SJCRH30 (cell line): ENCODE measurements around the gene PDCL3. TPM values are rescaled to one million over a fixed set of nuclear protein-coding genes. Genes with fewer than 3 reads are reported as not detected.

ENCODE experiments used
- DNase-seq, 2 experiments: peaks; one replicate each; pipeline ENCODE4 v3.0.0-alpha.2; 2015 to 2020
- H3K27ac ChIP-seq: fragments of 250-450 bp; sonication (Bioruptor Pico); 2 replicates; pipeline ENCODE4 v1.5.1; 2020; ENCODE audit warnings: mild to moderate bottlenecking, moderate library complexity
- H3K27me3 ChIP-seq: fragments of 250-450 bp; sonication (Bioruptor Pico); 2 replicates; pipeline ENCODE4 v1.5.1; 2020; ENCODE audit warnings: mild to moderate bottlenecking, moderate library complexity
- H3K36me3 ChIP-seq: fragments of 250-450 bp; sonication (Bioruptor Pico); 2 replicates; pipeline ENCODE4 v1.5.1; 2020; ENCODE audit warnings: mild to moderate bottlenecking, moderate library complexity
- H3K4me1 ChIP-seq: fragments of 250-450 bp; sonication (Bioruptor Pico); 2 replicates; pipeline ENCODE4 v1.5.1; 2020; ENCODE audit warnings: mild to moderate bottlenecking, moderate library complexity
- H3K4me3 ChIP-seq: fragments of 250-450 bp; sonication (Bioruptor Pico); 2 replicates; pipeline ENCODE4 v1.5.1; 2020; ENCODE audit warnings: mild to moderate bottlenecking, moderate library complexity
- H3K9me3 ChIP-seq: fragments of 250-450 bp; sonication (Bioruptor Pico); replicated peaks from 2 replicates; pipeline ENCODE4 v1.5.1; 2020; ENCODE audit warnings: mild to moderate bottlenecking, moderate library complexity
- total RNA-seq: library from RNA; depleted of rRNA; stranded (reverse); fragments of >200 nt; shearing (Covaris generic); gene quantifications from 2 replicates; pipeline ENCODE4 v1.2.3, GENCODE V29; 2014

Gene PDCL3
- total RNA-seq, 1 experiment from 2014 or later = 22.4 TPM

DNA sequence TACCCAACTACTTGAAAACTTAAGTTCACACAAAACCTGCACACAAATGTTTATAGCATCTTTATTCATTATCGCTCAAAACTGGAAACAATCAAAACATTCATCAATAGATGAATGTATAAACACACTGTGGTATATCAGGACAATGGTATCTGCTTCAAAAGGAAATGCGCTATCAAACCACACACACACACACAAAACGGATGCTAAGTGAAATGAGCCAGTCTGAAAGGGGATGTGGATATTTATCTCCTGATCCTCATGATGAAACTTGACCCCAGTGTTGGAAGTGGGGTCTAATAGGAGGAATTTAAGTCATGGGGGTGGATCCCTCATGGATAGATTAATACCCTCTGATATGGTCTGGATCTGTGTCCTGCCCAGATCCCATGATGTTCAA, 22.0 kb downstream of the PDCL3 start:
- Histone ChIP-seq H3K9me3 (no peaks in the 10 kb centered on the region), H3K4me1 (0 out of 2 replicates have a peak, but pooled peaks cover 3% of the 10 kb centered on the region), H3K36me3 (no peaks in the 10 kb centered on the region), H3K4me3 (no peak overlapping the region), H3K27ac (no peak overlapping the region), H3K27me3 (no peaks in the 10 kb centered on the region)
- no peak for DNase-seq

DNA sequence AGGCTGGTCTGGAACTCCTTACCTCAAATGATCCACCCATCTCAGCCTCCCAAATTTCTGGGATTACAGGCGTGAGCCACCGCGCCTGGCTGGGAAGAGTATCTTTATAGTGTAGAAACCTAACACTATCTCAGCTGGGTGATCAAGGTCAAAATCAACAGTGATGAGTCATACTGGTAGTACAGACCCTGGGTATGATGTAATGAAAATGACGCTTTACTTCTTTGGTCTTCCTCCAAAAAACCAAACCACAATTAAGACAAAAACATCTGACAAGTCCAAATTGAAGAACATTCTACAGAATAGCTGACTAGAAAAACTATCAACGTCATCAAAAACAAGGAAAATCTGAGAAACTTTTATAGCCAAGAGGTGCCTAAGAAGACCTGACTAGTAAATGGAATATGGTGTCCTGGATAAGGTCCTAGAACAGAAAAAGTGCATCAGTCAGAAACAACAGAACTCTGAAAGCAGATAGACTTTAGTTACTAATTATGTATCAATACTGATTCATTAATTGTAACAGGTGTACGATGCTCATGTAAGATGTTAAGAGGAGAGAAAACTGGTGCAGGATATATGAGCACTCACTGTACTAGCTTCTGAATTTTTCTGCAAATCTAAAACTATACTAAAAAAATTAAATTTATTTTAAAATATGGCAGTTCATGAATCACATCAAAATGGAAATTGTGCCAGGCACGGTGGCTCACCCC, 25.4 kb downstream of the PDCL3 start:
- Histone ChIP-seq H3K27ac (no peak overlapping the region), H3K27me3 (no peaks in the 10 kb centered on the region), H3K4me1 (0 out of 2 replicates have a peak, but pooled peaks cover 3% of the 10 kb centered on the region), H3K9me3 (no peaks in the 10 kb centered on the region), H3K4me3 (no peak overlapping the region), H3K36me3 (no peaks in the 10 kb centered on the region)
- peak in 1 of 2 experiments; percentile 10 for DNase-seq

DNA sequence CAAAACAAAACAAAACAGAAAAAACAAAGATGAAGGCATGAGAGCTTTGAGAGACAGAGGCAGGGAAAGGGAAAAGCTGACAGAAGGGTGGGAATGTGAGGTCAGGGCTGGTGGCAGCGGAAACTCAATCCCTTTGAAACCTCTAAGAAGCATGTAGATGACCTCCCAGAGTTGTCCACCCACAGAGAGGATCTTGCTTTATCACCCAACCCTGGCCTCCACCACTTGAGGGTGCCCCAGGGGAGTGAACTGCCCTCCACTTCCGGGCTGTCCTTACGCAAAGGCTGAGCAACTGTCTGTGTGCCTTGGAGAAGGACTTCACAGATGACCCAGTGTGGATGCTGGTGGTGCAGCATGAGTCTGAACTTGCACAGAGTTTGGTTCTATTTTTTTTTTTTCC, 26.7 kb downstream of the PDCL3 start:
- no peaks in the 10 kb centered on the region for H3K36me3 ChIP-seq
- H3K4me1 ChIP-seq = 0 out of 2 replicates have a peak, but pooled peaks cover 3% of the 10 kb centered on the region
- no peak overlapping the region for H3K4me3 ChIP-seq
- H3K9me3 ChIP-seq = no peaks in the 10 kb centered on the region
- DNase-seq = peak; percentile 9 to 18
- H3K27me3 ChIP-seq = no peaks in the 10 kb centered on the region
- no peak overlapping the region for H3K27ac ChIP-seq

DNA sequence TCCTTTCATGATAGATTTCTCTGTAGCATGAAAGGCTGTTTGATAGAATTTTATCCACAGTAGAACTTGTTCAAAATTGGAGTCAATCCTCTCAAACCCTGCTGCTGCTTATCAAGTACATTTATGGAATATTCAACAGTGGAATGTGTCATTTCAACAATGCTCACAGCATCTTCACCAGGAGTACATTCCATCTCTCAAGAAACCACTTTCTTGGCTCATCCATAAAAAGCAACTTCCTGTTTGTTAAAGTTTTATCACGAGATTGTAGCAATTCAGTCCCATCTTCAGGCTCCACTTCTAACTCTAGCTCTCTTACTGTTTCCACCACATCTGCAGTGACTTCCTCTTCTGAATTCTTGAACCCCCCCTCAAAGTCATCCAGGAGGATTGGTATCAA, 29.4 kb downstream of the PDCL3 start:
- no peaks in the 10 kb centered on the region for H3K36me3 ChIP-seq
- no peak for DNase-seq
- H3K4me3 ChIP-seq = no peak overlapping the region
- H3K4me1 ChIP-seq = 0 out of 2 replicates have a peak, but pooled peaks cover 3% of the 10 kb centered on the region
- H3K27ac ChIP-seq = no peak overlapping the region
- no peaks in the 10 kb centered on the region for H3K27me3 ChIP-seq
- H3K9me3 ChIP-seq = no peaks in the 10 kb centered on the region

- H3K9me3 ChIP-seq = no peaks in the 10 kb centered on the region
- H3K27ac ChIP-seq = no peak overlapping the region
- no peak for DNase-seq
- H3K27me3 ChIP-seq = no peaks in the 10 kb centered on the region
- H3K4me1 ChIP-seq = no peaks in the 10 kb centered on the region
- no peak overlapping the region for H3K4me3 ChIP-seq
- H3K36me3 ChIP-seq = no peaks in the 10 kb centered on the region
Observed at GRCh38 chr2:100596465-100596864, 33.7 kb downstream of the PDCL3 start.

DNA sequence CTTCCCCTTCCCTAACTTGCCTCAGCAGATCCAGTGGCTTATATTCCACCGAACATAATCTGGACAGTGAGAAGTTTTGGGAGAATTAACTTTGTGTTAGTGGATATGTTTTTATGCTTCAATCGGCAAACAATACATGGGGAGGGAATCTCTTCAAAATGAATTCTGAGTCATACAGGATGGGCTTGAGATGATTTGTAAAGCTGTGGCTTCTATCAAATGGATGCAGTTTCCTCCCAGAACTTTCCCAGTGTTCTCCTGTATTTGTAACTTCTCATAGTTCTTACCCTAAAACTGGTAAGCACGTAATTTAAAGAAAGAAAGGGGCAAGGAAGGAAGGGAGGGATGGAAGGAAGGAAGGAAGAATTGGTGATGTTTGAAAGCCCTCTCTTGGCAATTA, 36.8 kb downstream of the PDCL3 start:
- Histone ChIP-seq H3K36me3 (no peaks in the 10 kb centered on the region), H3K9me3 (no peaks in the 10 kb centered on the region), H3K4me1 (no peaks in the 10 kb centered on the region), H3K27me3 (no peaks in the 10 kb centered on the region; the same call in 1 of the 2 replicates), H3K27ac (no peak overlapping the region), H3K4me3 (no peak overlapping the region)
- DNase-seq = no peak

GRCh38 chr2:100601661-100602060, 38.9 kb downstream of the PDCL3 start:
- no peak for DNase-seq

DNA sequence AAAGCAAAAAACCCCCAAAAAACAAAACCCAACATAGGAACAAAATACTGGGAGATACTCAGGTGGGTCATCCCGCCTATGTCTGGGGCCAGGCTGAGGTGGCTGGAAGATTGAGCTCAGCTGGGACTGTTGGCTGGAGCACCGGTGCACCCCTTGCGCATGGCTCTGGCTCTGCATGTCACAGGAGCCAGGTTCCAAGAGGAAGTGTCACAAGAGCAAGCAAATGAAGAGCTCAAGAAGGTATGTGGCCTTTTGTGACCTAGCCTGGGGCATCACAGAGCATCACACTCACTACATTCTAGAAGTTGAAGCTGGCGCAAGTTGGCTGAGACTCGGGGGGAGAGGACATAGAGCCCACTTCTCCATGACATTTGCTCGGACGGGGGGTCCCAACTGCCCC, 40.6 kb downstream of the PDCL3 start:
- H3K27me3 ChIP-seq = no peaks in the 10 kb centered on the region; the same call in 1 of the 2 replicates
- no peak for DNase-seq
- no peak overlapping the region for H3K27ac ChIP-seq
- H3K4me1 ChIP-seq = no peaks in the 10 kb centered on the region
- no peaks in the 10 kb centered on the region for H3K9me3 ChIP-seq
- no peaks in the 10 kb centered on the region for H3K36me3 ChIP-seq
- no peak overlapping the region for H3K4me3 ChIP-seq

More at GRCh38 chr2:100601661-100602060, 38.9 kb downstream of the PDCL3 start:
- Histone ChIP-seq H3K4me1 (no peaks in the 10 kb centered on the region), H3K36me3 (no peaks in the 10 kb centered on the region), H3K9me3 (no peaks in the 10 kb centered on the region), H3K27ac (no peak overlapping the region), H3K4me3 (no peak overlapping the region), H3K27me3 (no peaks in the 10 kb centered on the region; the same call in 1 of the 2 replicates)

- Histone ChIP-seq H3K27me3 (no peaks in the 10 kb centered on the region; the same call in 1 of the 2 replicates), H3K27ac (no peak overlapping the region), H3K9me3 (no peaks in the 10 kb centered on the region), H3K4me3 (no peak overlapping the region), H3K4me1 (no peaks in the 10 kb centered on the region), H3K36me3 (no peaks in the 10 kb centered on the region)
- DNase-seq = no peak
Observed at GRCh38 chr2:100603948-100604633, 41.3 kb downstream of the PDCL3 start.

DNA sequence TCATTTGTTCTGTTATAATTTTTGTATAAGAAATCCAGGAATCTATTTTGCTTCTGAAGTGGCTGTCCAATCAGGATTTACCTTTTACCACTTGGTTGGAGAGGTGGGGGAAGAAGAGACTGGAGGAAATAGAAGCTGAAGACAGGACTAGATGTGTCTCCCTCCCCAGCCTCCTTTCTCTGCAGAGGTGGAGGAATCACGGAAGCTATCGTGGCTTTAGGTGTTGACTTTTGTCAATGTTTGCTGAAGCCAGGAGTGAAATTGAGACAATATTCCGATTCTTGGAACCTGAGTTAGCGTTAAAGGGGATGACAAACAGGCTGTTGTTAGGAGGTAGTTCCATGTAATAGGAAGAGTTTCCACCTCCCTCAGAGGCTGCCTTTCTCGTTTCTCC, 43.5 kb downstream of the PDCL3 start:
- Histone ChIP-seq H3K27me3 (peaks cover 7% of the 10 kb centered on the region; the same call in 1 of the 2 replicates), H3K4me1 (no peaks in the 10 kb centered on the region), H3K27ac (no peak overlapping the region), H3K36me3 (no peaks in the 10 kb centered on the region), H3K9me3 (no peaks in the 10 kb centered on the region), H3K4me3 (no peak overlapping the region)
- DNase-seq = no peak

GRCh38 chr2:100606726-100607343, 44.0 kb downstream of the PDCL3 start:
- no peak overlapping the region for H3K4me3 ChIP-seq
- peaks cover 12% of the 10 kb centered on the region; the same call in 1 of the 2 replicates for H3K27me3 ChIP-seq
- no peak overlapping the region for H3K27ac ChIP-seq
- DNase-seq = peak in 1 of 2 experiments; percentile 50
- no peaks in the 10 kb centered on the region for H3K4me1 ChIP-seq
- no peaks in the 10 kb centered on the region for H3K9me3 ChIP-seq
- H3K36me3 ChIP-seq = no peaks in the 10 kb centered on the region

DNA sequence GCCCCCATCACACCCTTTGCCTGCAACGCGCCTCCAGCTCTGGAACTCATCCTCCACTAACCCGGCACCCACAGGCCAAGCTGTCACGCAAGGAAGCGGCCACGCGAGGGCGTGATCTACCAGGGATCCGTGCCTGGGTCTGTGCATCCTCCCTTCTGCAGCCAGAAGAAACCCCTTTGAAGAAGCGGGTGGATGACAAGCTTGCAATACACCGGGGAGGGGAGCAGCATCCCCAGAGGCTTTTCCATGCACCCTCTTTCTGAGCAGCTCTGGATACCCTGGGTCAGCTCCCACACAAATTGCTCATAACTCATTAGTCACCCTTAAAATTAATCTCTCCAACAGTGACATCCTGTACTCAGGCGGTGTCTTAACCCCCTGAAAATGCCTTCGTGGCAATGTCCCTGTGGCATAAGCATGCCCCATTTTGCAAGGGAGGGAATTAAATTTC, 47.6 kb downstream of the PDCL3 start:
- H3K27me3 ChIP-seq = peaks cover 17% of the 10 kb centered on the region
- H3K27ac ChIP-seq = no peak overlapping the region
- H3K4me3 ChIP-seq = no peak overlapping the region
- H3K4me1 ChIP-seq = no peaks in the 10 kb centered on the region
- DNase-seq = peak; percentile 41 to 69
- no peaks in the 10 kb centered on the region for H3K36me3 ChIP-seq
- H3K9me3 ChIP-seq = no peaks in the 10 kb centered on the region

DNA sequence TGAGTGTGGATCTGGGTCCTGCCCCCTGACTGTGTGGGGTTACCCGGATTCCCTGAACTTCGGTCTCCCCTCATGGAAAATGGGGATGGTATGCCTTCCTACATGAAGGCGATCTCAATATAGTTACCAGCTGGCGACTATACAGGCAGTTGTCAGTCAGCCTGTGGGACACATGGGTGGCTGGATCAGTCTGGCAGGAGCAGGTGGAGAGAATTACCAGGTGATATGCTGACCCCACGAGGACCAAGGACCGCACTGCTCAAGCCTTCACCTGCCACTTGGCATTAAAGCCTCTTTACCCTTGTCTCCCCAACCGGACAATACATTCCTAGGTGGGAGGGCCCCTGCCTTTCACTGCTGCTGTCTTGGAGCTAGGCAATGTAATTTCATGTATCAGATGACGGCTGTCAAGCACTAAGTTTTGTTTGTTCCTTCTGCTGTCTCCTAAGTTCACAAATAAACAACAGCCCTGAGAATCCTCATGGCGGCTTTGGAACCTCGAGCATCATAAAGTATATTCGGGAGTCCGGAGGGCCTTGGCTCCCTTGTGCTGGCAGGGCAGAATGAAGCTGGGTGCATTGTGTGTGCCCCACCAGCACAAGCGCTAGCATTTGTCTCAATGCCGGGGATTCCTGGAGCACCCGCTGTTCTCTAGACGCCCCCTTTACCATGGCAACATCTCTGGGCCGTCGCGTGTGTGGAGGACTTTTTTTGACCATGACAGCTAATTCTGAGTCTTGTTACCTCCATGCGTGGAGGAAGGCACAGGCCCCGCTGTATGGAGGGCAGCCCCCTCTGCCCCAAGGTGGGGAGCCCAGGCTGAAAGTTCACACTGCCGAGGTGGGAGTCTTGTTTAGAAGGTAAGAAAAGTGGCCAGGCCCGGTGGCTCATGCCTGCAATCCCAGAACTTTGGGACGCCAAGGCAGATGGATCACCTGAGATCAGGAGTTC, 48.6 kb downstream of the PDCL3 start:
- Histone ChIP-seq H3K9me3 (no peaks in the 10 kb centered on the region), H3K27ac (no peak overlapping the region), H3K27me3 (peaks cover 17% of the 10 kb centered on the region), H3K4me1 (no peaks in the 10 kb centered on the region), H3K36me3 (no peaks in the 10 kb centered on the region), H3K4me3 (no peak overlapping the region)
- DNase-seq = no peak

- Histone ChIP-seq H3K9me3 (no peaks in the 10 kb centered on the region), H3K4me1 (no peaks in the 10 kb centered on the region), H3K27ac (no peak overlapping the region), H3K36me3 (no peaks in the 10 kb centered on the region), H3K4me3 (no peak overlapping the region), H3K27me3 (peaks cover 17% of the 10 kb centered on the region)
- no peak for DNase-seq
Observed at GRCh38 chr2:100612388-100613000, 49.7 kb downstream of the PDCL3 start.
